Measurements from ENCODE around the gene LY6G5C. TPM values are rescaled to one million over a fixed set of nuclear protein-coding genes. Genes with fewer than 3 reads are reported as not detected.
A peak's percentile ranks its signal among the peaks of the same experiment; 100 is the strongest.

Gene LY6G5C
- total and polyA plus RNA-seq, 9 of the 15 experiments (the other 6 are each of a cell fraction or from before 2014, with no cell fraction given) = 0.10 to 0.67 (median 0.46) TPM; not detected in 4

- TF ChIP-seq RBM14 (IDR thresholded peaks at IDR 0.05; ENCODE audit: borderline replicate concordance, insufficient read depth, low read depth, low read length) (no peak), NR4A1 (CRISPR knock-in tag; IDR thresholded peaks at IDR 0.05) (no peak; the same call in 1 of the 2 replicates), NR4A1 (tag; IDR thresholded peaks at IDR 0.05) (0 out of 2 replicates have a peak, but pooled peaks have one; percentile 48), YY1 (IDR thresholded peaks at IDR 0.05; ENCODE audit: borderline replicate concordance in 1 of 3, control insufficient read depth in 1 of 3, extremely low read depth in 1 of 3, insufficient read depth in 3 of 3, insufficient read length in 1 of 3, insufficient replicate concordance in 2 of 3, low read depth in 1 of 3, low read length in 2 of 3) (peak in 1 of 3 experiments; percentile 34), JUND (IDR thresholded peaks at IDR 0.05; ENCODE audit: borderline replicate concordance, low read depth, low read length) (peak; percentile 66), JUND (tag; IDR thresholded peaks at IDR 0.05; ENCODE audit: borderline replicate concordance, low read depth, low read length) (peak; percentile 77; the same call in 2 of the 3 replicates), ZSCAN32 (CRISPR knock-in tag; IDR thresholded peaks at IDR 0.05) (peak; percentile 32; the same call in 1 of the 2 replicates), BHLHE40 (IDR thresholded peaks at IDR 0.05; ENCODE audit: low read length) (peak; percentile 30; the same call in 1 of the 2 replicates), SPI1 (IDR thresholded peaks at IDR 0.05; ENCODE audit: borderline replicate concordance, low read depth, low read length) (peak; percentile 27; the same call in 1 of the 2 replicates), DMBX1 (CRISPR knock-in tag; IDR thresholded peaks at IDR 0.05; ENCODE audit: borderline replicate concordance) (0 out of 2 replicates have a peak, but pooled peaks have one; percentile 10), ATF6 (CRISPR knock-in tag; IDR thresholded peaks at IDR 0.05) (peak; percentile 12; the same call in 1 of the 2 replicates), TEAD4 (IDR thresholded peaks at IDR 0.05; ENCODE audit: low read length) (peak; percentile 54), TEAD4 (CRISPR knock-in tag; IDR thresholded peaks at IDR 0.05; ENCODE audit: borderline replicate concordance) (peak; percentile 94; the same call in 1 of the 2 replicates), TEAD2 (tag; IDR thresholded peaks at IDR 0.05) (peak; percentile 80; the same call in 1 of the 2 replicates), CBX3 (IDR thresholded peaks at IDR 0.05; ENCODE audit: borderline replicate concordance in 1 of 2, low read length in 2 of 2) (0 out of 3 replicates have a peak, but pooled peaks of 1 of the 2 experiments have one; percentile 31), ARID2 (IDR thresholded peaks at IDR 0.05) (peak; percentile 94), POU5F1 (IDR thresholded peaks at IDR 0.05; ENCODE audit: borderline replicate concordance, low read depth, low read length, partially characterized antibody) (no peak), ARID1B (IDR thresholded peaks at IDR 0.05) (no peak), XRCC5 (IDR thresholded peaks at IDR 0.05; ENCODE audit: low read depth, low read length) (peak; percentile 95), PML (IDR thresholded peaks at IDR 0.05; ENCODE audit: low read length) (peak; percentile 1), MXI1 (IDR thresholded peaks at IDR 0.05; ENCODE audit: low read depth, low read length) (0 out of 2 replicates have a peak, but pooled peaks have one; percentile 65)
- TF ChIP-seq, protein P1, sequence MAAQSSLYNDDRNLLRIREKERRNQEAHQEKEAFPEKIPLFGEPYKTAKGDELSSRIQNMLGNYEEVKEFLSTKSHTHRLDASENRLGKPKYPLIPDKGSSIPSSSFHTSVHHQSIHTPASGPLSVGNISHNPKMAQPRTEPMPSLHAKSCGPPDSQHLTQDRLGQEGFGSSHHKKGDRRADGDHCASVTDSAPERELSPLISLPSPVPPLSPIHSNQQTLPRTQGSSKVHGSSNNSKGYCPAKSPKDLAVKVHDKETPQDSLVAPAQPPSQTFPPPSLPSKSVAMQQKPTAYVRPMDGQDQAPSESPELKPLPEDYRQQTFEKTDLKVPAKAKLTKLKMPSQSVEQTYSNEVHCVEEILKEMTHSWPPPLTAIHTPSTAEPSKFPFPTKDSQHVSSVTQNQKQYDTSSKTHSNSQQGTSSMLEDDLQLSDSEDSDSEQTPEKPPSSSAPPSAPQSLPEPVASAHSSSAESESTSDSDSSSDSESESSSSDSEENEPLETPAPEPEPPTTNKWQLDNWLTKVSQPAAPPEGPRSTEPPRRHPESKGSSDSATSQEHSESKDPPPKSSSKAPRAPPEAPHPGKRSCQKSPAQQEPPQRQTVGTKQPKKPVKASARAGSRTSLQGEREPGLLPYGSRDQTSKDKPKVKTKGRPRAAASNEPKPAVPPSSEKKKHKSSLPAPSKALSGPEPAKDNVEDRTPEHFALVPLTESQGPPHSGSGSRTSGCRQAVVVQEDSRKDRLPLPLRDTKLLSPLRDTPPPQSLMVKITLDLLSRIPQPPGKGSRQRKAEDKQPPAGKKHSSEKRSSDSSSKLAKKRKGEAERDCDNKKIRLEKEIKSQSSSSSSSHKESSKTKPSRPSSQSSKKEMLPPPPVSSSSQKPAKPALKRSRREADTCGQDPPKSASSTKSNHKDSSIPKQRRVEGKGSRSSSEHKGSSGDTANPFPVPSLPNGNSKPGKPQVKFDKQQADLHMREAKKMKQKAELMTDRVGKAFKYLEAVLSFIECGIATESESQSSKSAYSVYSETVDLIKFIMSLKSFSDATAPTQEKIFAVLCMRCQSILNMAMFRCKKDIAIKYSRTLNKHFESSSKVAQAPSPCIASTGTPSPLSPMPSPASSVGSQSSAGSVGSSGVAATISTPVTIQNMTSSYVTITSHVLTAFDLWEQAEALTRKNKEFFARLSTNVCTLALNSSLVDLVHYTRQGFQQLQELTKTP (IDR thresholded peaks at IDR 0.05; ENCODE audit: low read depth in 1 of 2, partially characterized antibody in 2 of 2) = peak; percentile 74 to 87
These were observed 48.7 kb upstream of the LY6G5C start (continued) for GRCh38 chr6:31729515-31729978.
